ENCODE results near the gene CLEC20A.

Gene CLEC20A

GRCh38 chr1:178496410-178497135 is at the start of gene CLEC20A:
CLEC20A (minus strand) TSS chr1:178496964; CDS start chr1:178496939, 25 bp downstream.
- POLR2A ChIA-PET, result no interaction called here
- no peak for DNase-seq (ENCODE audit: low read depth, low spot score)
- CTCF ChIA-PET, result interaction anchor here (9.0 kb wide), 1 partner anchor 20 kb away, joined by 205 read pairs; the partner anchor contains the start of gene TEX35
- no peak within 1 kb of the TSS for H3K4me3 ChIP-seq (ENCODE audit: low read depth, low read length)
- no peak for TF ChIP-seq CTCF (IDR thresholded peaks at IDR 0.05; ENCODE audit: insufficient read depth, low read length, missing control alignments)

- ChIA-PET CTCF (interaction anchor here (0.5 to 23.6 kb wide), 8 partner anchors 8 to 459 kb away, joined by 3 to 593 read pairs (median 6); no protein-coding TSS in a partner anchor), POLR2A (no interaction called here)
- no peak overlapping the region for H3K4me3 ChIP-seq (ENCODE audit: low read depth, low read length)
- DNase-seq (ENCODE audit: low read depth, low spot score), result no peak
- TF ChIP-seq CTCF (IDR thresholded peaks at IDR 0.05; ENCODE audit: insufficient read depth, low read length, missing control alignments), result no peak
Measured at GRCh38 chr1:178544531-178544930, 47.8 kb upstream of the CLEC20A start.

- ChIA-PET CTCF (interaction anchor here (0.6 to 23.6 kb wide), 54 partner anchors 8 to 536 kb away, joined by 3 to 593 read pairs (median 4); no protein-coding TSS in a partner anchor), POLR2A (interaction anchor here (0.6 to 1.4 kb wide), 2 partner anchors 182 to 336 kb away, joined by 3 to 4 read pairs; partner anchors contain the start of gene RALGPS2)
- H3K4me3 ChIP-seq (ENCODE audit: low read depth, low read length), result peak overlapping the region; percentile 72
- no peak for DNase-seq (ENCODE audit: low read depth, low spot score)
- TF ChIP-seq CTCF (IDR thresholded peaks at IDR 0.05; ENCODE audit: insufficient read depth, low read length, missing control alignments), result no peak
Measured at GRCh38 chr1:178543290-178543607, 46.5 kb upstream of the CLEC20A start.

GRCh38 chr1:178542554-178543289 is 46.0 kb upstream of the CLEC20A start:
- peak; percentile 93 for TF ChIP-seq CTCF (IDR thresholded peaks at IDR 0.05; ENCODE audit: insufficient read depth, low read length, missing control alignments)
- CTCF ChIA-PET, result interaction anchor here (0.6 to 23.6 kb wide), 60 partner anchors 8 to 536 kb away, joined by 3 to 593 read pairs (median 4); no protein-coding TSS in a partner anchor
- POLR2A ChIA-PET, result interaction anchor here (0.6 to 1.4 kb wide), 3 partner anchors 69 to 337 kb away, joined by 3 to 4 read pairs (median 3); partner anchors contain the start of gene RALGPS2
- no peak for DNase-seq (ENCODE audit: low read depth, low spot score)
- H3K4me3 ChIP-seq (ENCODE audit: low read depth, low read length), result peak overlapping the region; percentile 72

- TF ChIP-seq CTCF (IDR thresholded peaks at IDR 0.05; ENCODE audit: insufficient read depth, low read length, missing control alignments), result no peak
- ChIA-PET POLR2A (interaction anchor here (0.6 to 1.4 kb wide), 2 partner anchors 70 to 183 kb away, joined by 3 to 4 read pairs; partner anchors contain the start of gene RALGPS2), CTCF (interaction anchor here (0.8 to 23.6 kb wide), 39 partner anchors 9 to 537 kb away, joined by 3 to 593 read pairs (median 5); no protein-coding TSS in a partner anchor)
- H3K4me3 ChIP-seq (ENCODE audit: low read depth, low read length), result peak overlapping the region; percentile 72
- DNase-seq (ENCODE audit: low read depth, low spot score), result no peak
Measured at GRCh38 chr1:178541829-178542553, 45.2 kb upstream of the CLEC20A start.
